K562 (cell line): ENCODE data around the gene RAPSN. TPM values are rescaled to one million over a fixed set of nuclear protein-coding genes. Genes with fewer than 3 reads are reported as not detected.

Source experiments
- ARHGAP35 ChIP-seq: fragments of 450-650 bp; IDR thresholded peaks from 2 replicates; pipeline ENCODE4 v1.6.1; 2018; ENCODE audit not compliant: partially characterized antibody
- BMI1 ChIP-seq: fragments of 150-350 bp; IDR thresholded peaks from 2 replicates; pipeline ENCODE4 v1.6.1; 2014; ENCODE audit warnings: low read length
- CBX5 ChIP-seq: IDR thresholded peaks from 2 replicates; pipeline ENCODE4 v1.6.1; 2014; ENCODE audit warnings: low read depth, borderline replicate concordance
- COPS2 ChIP-seq: fragments of 450-650 bp; conservative IDR thresholded peaks from 2 replicates; pipeline ENCODE4 v1.6.1; 2016; ENCODE audit warnings: mild to moderate bottlenecking, moderate library complexity
- CSDE1 ChIP-seq, 2 experiments: fragments of 450-650 bp; IDR thresholded peaks; 2 replicates each; pipeline ENCODE4 v1.6.1; 2016; ENCODE audit warnings: mild to moderate bottlenecking in 1 of 2
- ELF4 ChIP-seq: fragments of 450-650 bp; formaldehyde crosslinking; IDR thresholded peaks from 2 replicates; pipeline ENCODE4 v1.4.0; 2022; ENCODE audit warnings: missing genetic modification characterization
- ERF ChIP-seq: fragments of 450-650 bp; formaldehyde crosslinking; IDR thresholded peaks from 2 replicates; pipeline ENCODE4 v1.4.0; 2020; ENCODE audit warnings: mild to moderate bottlenecking, mixed read lengths
- HDAC6 ChIP-seq: IDR thresholded peaks from 2 replicates; pipeline ENCODE4 v1.6.1; 2012; ENCODE audit warnings: low read depth, mild to moderate bottlenecking, control low read depth, inconsistent platforms, low read length, moderate library complexity
- MAX ChIP-seq: sonication (generic); formaldehyde crosslinking; IDR thresholded peaks from 2 replicates; pipeline ENCODE4 v1.9.0; 2022; ENCODE audit warnings: mild to moderate bottlenecking, missing genetic modification reagents
- NEUROD1 ChIP-seq: fragments of 150-350 bp; IDR thresholded peaks from 2 replicates; pipeline ENCODE4 v1.6.1; 2014; ENCODE audit warnings: borderline replicate concordance, low read length, low read depth; ENCODE audit not compliant: partially characterized antibody
- PRDM10 ChIP-seq: fragments of 450-650 bp; IDR thresholded peaks from 2 replicates; pipeline ENCODE4 v1.6.1; 2018; ENCODE audit not compliant: partially characterized antibody
- RERE ChIP-seq: sonication (generic); formaldehyde crosslinking; IDR thresholded peaks from 2 replicates; pipeline ENCODE4 v1.8.0; 2023; ENCODE audit warnings: missing genetic modification reagents, mild to moderate bottlenecking, borderline replicate concordance
- SMARCE1 ChIP-seq: fragments of 450-650 bp; IDR thresholded peaks from 2 replicates; pipeline ENCODE4 v1.7.1; 2016; ENCODE audit warnings: mild to moderate bottlenecking
- SREBF1 ChIP-seq: fragments of 150-350 bp; IDR thresholded peaks from 2 replicates; pipeline ENCODE4 v1.6.1; 2014; ENCODE audit warnings: antibody characterized with exemption, low read depth, low read length, borderline replicate concordance
- SRSF1 ChIP-seq: fragments of 200-400 bp; formaldehyde crosslinking; IDR thresholded peaks from 2 replicates; pipeline ENCODE4 v1.6.1; 2017; ENCODE audit warnings: mild to moderate bottlenecking, low read depth, low read length, moderate library complexity
- TBL1XR1 ChIP-seq, 2 experiments: IDR thresholded peaks; 2 replicates each; pipeline ENCODE4 v1.6.1; 2012; ENCODE audit warnings: improper control_type of control experiment in 2 of 2, low read length in 2 of 2, mild to moderate bottlenecking in 1 of 2
- ZNF124 ChIP-seq: sonication (generic); formaldehyde crosslinking; IDR thresholded peaks from 2 replicates; pipeline ENCODE4 v1.8.1; 2022; ENCODE audit warnings: missing genetic modification reagents
- ZNF184 ChIP-seq: sonication (generic); formaldehyde crosslinking; IDR thresholded peaks from 2 replicates; pipeline ENCODE4 v1.5.0; 2020; ENCODE audit warnings: missing genetic modification reagents
- ZNF551 ChIP-seq: fragments of 250-450 bp; sonication (Bioruptor Pico); IDR thresholded peaks from 2 replicates; pipeline ENCODE4 v1.5.0; 2021; ENCODE audit warnings: mild to moderate bottlenecking, moderate library complexity
- ZNF830 ChIP-seq: fragments of 250-450 bp; sonication (Bioruptor Pico); IDR thresholded peaks from 2 replicates; pipeline ENCODE4 v1.5.0; 2021; ENCODE audit warnings: mild to moderate bottlenecking
- polyA plus RNA-seq, 8 experiments: library from polyadenylated mRNA; depleted of rRNA in 4 of 8; stranded (reverse) in 5 of 8; unstranded in 3 of 8; fragments of >200 nt; fragmentation: Nextera tagmentation in 2 of 8; fragmentation: Illumina TruSeq in 1 of 8; extraction: Ambion mirVana in 2 of 8; extraction: Trizol in 1 of 8; gene quantifications; 2 replicates each; pipeline versions ENCODE4 v1.2.1 to v1.2.3, GENCODE V29; 2011 to 2014; ENCODE audit warnings: inconsistent platforms in 1 of 8, missing spikeins in 1 of 8
- total RNA-seq, 7 experiments: library from RNA; depleted of rRNA in 6 of 7; stranded (reverse); fragments of >200 nt in 6 of 7; fragmentation: Illumina TruSeq in 2 of 7; extraction: Trizol in 2 of 7; gene quantifications; 2 replicates each; pipeline versions ENCODE4 v1.2.1 to v1.2.3, GENCODE V29; 2011 to 2021; ENCODE audit warnings: low replicate concordance in 1 of 7

The RAPSN gene
- total and polyA plus RNA-seq, 9 of the 15 experiments (the other 6 are each of a cell fraction or from before 2014, with no cell fraction given) = 0.06 to 0.11 TPM; not detected in 7

DNA sequence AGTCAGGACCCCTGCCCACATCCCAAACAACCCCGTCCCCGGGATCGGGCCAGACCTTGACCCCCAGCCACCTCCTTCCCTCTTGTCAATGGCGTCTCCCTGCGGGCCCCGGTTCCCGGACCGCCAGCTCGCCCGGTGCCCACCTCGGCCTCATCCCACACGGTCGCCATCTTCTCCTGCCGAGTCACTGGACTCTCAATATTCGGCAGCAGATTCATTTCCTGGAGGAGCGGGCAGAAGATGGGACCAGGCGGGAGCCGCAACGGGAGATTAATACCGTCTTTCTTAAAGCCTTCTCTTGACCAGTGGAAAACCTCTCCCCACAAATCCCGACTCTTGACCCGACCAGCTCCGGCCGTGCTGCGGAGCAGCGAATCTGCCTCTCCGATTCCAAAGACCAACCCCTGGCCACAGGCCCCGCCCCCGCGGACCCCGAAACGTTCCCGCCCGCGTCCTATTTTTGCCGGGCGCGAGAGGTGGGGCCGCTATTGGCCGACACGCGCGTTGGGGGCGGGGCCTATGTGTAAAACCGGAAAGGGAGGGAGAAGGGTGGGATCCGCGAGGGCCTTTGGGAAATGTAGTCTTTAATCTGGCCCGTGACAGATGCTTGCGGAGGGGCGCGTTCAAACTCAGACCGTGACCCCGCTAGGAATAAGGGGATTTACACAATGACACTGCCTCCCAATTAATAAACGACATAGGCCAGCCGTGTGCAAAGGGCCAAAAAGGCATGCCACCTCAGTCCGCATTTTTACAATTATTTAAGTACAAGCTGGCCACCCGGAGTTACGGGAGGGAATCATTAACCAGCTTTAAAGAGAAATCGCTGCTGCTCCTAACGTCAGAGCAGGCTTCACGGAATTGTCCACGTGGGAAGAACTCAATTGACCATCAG is 22.6 kb downstream of the RAPSN start, which contains the start of gene PSMC3 (continued):
- no peak for TF ChIP-seq BMI1
- TF ChIP-seq TBL1XR1 (IDR thresholded peaks at IDR 0.05; ENCODE audit: low read length in 2 of 2) = no peak; a peak in 1 of 4 replicates
- TF ChIP-seq ZNF551 = no peak
- no peak; a peak in 1 of 4 replicates for TF ChIP-seq CSDE1 (IDR thresholded peaks at IDR 0.05)
- no peak for TF ChIP-seq CBX5
- 0 out of 2 replicates have a peak, but pooled peaks have one; percentile 46 for TF ChIP-seq ERF
- peak; percentile 28; the same call in 1 of the 2 replicates for TF ChIP-seq ELF4 (CRISPR knock-in tag)
- TF ChIP-seq HDAC6 = no peak
- TF ChIP-seq RERE (CRISPR knock-in tag) = no peak
- no peak for TF ChIP-seq SREBF1
- no peak for TF ChIP-seq SMARCE1
- peak; percentile 56 for TF ChIP-seq PRDM10
- peak; percentile 83 for TF ChIP-seq MAX
- TF ChIP-seq NEUROD1 = peak; percentile 50
- no peak for TF ChIP-seq SRSF1
- TF ChIP-seq ZNF184 (CRISPR knock-in tag) = no peak
- no peak for TF ChIP-seq ZNF124
- TF ChIP-seq ZNF830 = 0 out of 2 replicates have a peak, but pooled peaks have one; percentile 52
- TF ChIP-seq ARHGAP35 = peak; percentile 14
- no peak for TF ChIP-seq COPS2
